ENCODE data around the gene GABPB2. TPM values are rescaled to one million over a fixed set of nuclear protein-coding genes. Genes with fewer than 3 reads are reported as not detected.

The GABPB2 gene
- total RNA-seq, 3 donors from 2014 or later, result 15.1 to 18.7 (median 18.6) TPM

DNA sequence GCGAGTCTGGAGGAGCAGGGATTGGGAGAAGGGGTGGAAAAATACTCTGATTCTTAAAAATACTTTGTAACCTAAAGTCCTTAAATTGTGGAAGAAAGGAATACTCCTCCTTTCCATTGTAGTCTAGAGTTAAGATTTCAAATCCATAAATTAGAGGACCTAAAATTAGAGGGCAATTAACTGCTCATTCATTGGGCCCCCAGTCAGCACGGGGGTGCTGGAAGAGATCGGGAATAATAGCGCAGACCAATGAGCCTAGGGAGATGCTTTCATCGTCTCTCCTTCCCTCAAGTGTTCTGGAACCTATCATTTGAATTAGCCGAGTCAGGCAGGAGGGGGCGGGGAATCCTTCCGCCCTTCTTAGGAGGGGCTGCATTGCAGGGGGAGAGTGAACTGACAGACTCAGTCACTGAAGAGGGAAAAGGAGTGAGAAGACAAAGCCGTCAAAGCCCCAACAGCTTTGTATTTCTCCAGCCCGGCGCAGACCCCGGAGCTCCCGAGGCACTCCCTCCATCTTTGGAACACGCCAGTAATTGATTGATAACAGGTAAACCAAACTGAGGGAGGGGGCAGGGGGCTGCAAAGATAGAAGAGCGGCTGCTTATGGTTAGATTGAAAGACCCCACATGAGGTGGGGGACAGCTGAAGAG lies 10.4 kb upstream of the GABPB2 start, which contains the start of gene MLLT11:
MLLT11 (plus strand) TSS at position 391 of the 650 bp plus-strand sequence. CDS start 6,828 bp downstream, outside the sequence.
- Histone ChIP-seq H3K4me3 (peak within 1 kb of the TSS; percentile 85), H3K9me3 (no peaks in the 10 kb centered on the region), H3K4me1 (ENCODE audit: low read depth) (peaks cover 33% of the 10 kb centered on the region), H3K36me3 (ENCODE audit: low read depth) (no peaks in the 10 kb centered on the region)
- intact Hi-C loops (cut with DNase I, micrococcal nuclease), result no loop called here
- DNase-seq (peak in 2 of 3 donors; percentile 37 to 53), ATAC-seq (no peak)
- no peak for TF ChIP-seq CTCF (IDR thresholded peaks at IDR 0.05)

GRCh38 chr1:151060657-151061421 lies 9.7 kb upstream of the GABPB2 start:
- ATAC-seq, result no peak
- no peak for DNase-seq
- no peak for TF ChIP-seq CTCF (IDR thresholded peaks at IDR 0.05)
- Histone ChIP-seq H3K9me3 (no peaks in the 10 kb centered on the region), H3K36me3 (ENCODE audit: low read depth) (no peaks in the 10 kb centered on the region), H3K4me3 (no peak overlapping the region), H3K4me1 (ENCODE audit: low read depth) (peaks cover 26% of the 10 kb centered on the region)
- intact Hi-C loops (cut with DNase I, micrococcal nuclease), result no loop called here

DNA sequence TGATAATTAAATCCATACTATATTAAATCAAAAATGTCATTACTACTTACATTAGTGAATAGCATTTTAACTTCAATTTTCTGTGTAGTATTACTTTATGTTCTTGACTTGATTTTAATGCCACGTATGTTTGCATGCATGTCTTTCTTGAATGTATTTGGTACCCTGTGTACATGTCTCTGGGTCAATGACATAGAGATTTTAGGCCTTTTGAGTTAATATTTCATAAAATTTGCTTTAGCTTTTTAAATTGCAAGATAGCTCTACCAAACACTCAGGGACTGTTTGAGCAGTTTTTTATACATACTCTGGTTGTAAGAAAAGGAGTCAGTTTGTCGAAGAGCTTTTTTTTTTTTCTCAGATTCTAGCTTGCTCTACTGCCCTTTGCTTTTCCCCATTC lies 8.9 kb upstream of the GABPB2 start:
- peaks cover 18% of the 10 kb centered on the region for H3K4me1 ChIP-seq (ENCODE audit: low read depth)
- H3K4me3 ChIP-seq, result no peak overlapping the region
- DNase-seq (no peak), ATAC-seq (no peak)
- intact Hi-C loops (cut with DNase I, micrococcal nuclease), result no loop called here
- no peaks in the 10 kb centered on the region for H3K36me3 ChIP-seq (ENCODE audit: low read depth)
- TF ChIP-seq CTCF (IDR thresholded peaks at IDR 0.05), result no peak
- H3K9me3 ChIP-seq, result no peaks in the 10 kb centered on the region

- no peak for ATAC-seq
- no peak for DNase-seq
- intact Hi-C loops (cut with DNase I, micrococcal nuclease), result no loop called here
Observed at GRCh38 chr1:151062741-151063371, 7.7 kb upstream of the GABPB2 start.

More at GRCh38 chr1:151062741-151063371, 7.7 kb upstream of the GABPB2 start:
- no peak for TF ChIP-seq CTCF (IDR thresholded peaks at IDR 0.05)
- no peaks in the 10 kb centered on the region for H3K36me3 ChIP-seq (ENCODE audit: low read depth)
- H3K4me3 ChIP-seq, result no peak overlapping the region
- H3K9me3 ChIP-seq, result no peaks in the 10 kb centered on the region
- peaks cover 8% of the 10 kb centered on the region for H3K4me1 ChIP-seq (ENCODE audit: low read depth)

Data from mucosa of descending colon (tissue), 3 donors.